GM12878 (cell line): ENCODE data around the gene STX16. TPM values are rescaled to one million over a fixed set of nuclear protein-coding genes. Genes with fewer than 3 reads are reported as not detected.

Experiments used
- ATAC-seq: fragments of 200-7000 bp; cut with Tn5 transposase; 3 replicates; pipeline ENCODE4 v1.9.1; 2020; ENCODE audit warnings: mild to moderate bottlenecking, moderate library complexity
- BruUV-seq: library from RNA; stranded (reverse); fragments of 400-500 nt; replicated peaks from 2 replicates; lab custom pipeline; 2021; lab: Mats Ljungman, UMichigan
- CTCF ChIA-PET: fragments of 300-600 bp; sonication (Branson Sonifier 250); formaldehyde crosslinking; extraction: SDS; loops from one replicate; lab custom pipeline; 2021; ENCODE audit warnings: inconsistent platforms; lab: Yijun Ruan, JAX
- POLR2A ChIA-PET: fragments of 350-600 bp; formaldehyde crosslinking; extraction: SDS; loops from one replicate; lab custom pipeline; 2021; ENCODE audit warnings: inconsistent platforms; lab: Charles Lee
- RAD21 ChIA-PET: fragments of 300-600 bp; sonication (Branson Sonifier 250); formaldehyde crosslinking; loops from one replicate; lab custom pipeline; 2023; ENCODE audit warnings: antibody characterized with exemption; ENCODE audit not compliant: unreplicated experiment; lab: Charles Lee
- SMC1A ChIA-PET: fragments of 300-600 bp; sonication (Branson Sonifier 250); formaldehyde crosslinking; loops from one replicate; lab custom pipeline; 2023; ENCODE audit not compliant: unreplicated experiment, uncharacterized antibody; lab: Charles Lee
- DNase-seq: peaks from one replicate; pipeline ENCODE4 v3.0.0-alpha.2; 2011; ENCODE audit warnings: low read depth, low spot score
- FAIRE-seq: peaks from 3 replicates; lab custom pipeline; 2011; peaks lifted over from hg19 to GRCh38; lab: Jason Lieb, UNC
- H2AFZ ChIP-seq: 2 replicates; pipeline ENCODE4 v1.6.0; 2011; ENCODE audit warnings: low read depth, low read length, control low read depth; ENCODE audit not compliant: control insufficient read depth
- H3K27ac ChIP-seq: 2 replicates; pipeline ENCODE4 v1.5.1; 2011; ENCODE audit warnings: control low read depth; ENCODE audit not compliant: control insufficient read depth, insufficient read depth
- H3K27me3 ChIP-seq, 2 experiments: replicated peaks in 1 of 2; 2 replicates each; pipeline versions ENCODE4 v1.6.0 to v1.6.1; 2011; ENCODE audit warnings: low read length in 1 of 2; ENCODE audit not compliant: control insufficient read depth in 2 of 2, insufficient read depth in 2 of 2
- H3K36me3 ChIP-seq, 2 experiments: 2 replicates each; pipeline ENCODE4 v1.5.1; 2011; ENCODE audit warnings: low read length in 1 of 2; ENCODE audit not compliant: control insufficient read depth in 2 of 2, insufficient read depth in 2 of 2
- H3K4me1 ChIP-seq: 2 replicates; pipeline ENCODE4 v1.6.1; 2011; ENCODE audit warnings: mild to moderate bottlenecking, low read length, moderate library complexity, mixed read lengths; ENCODE audit not compliant: control insufficient read depth, insufficient read depth
- H3K4me2 ChIP-seq: 2 replicates; pipeline ENCODE4 v1.6.0; 2011; ENCODE audit warnings: control low read depth; ENCODE audit not compliant: control insufficient read depth, insufficient read depth
- H3K4me3 ChIP-seq: fragments of 200-600 bp; sonication (generic); 2 replicates; pipeline ENCODE4 v1.5.1; 2016
- H3K79me2 ChIP-seq: 2 replicates; pipeline ENCODE4 v1.6.0; 2011; ENCODE audit warnings: low read length; ENCODE audit not compliant: control insufficient read depth, insufficient read depth
- H3K9ac ChIP-seq: 2 replicates; pipeline ENCODE4 v1.8.0; 2011; ENCODE audit warnings: low read length, control low read depth, mixed read lengths; ENCODE audit not compliant: control insufficient read depth, insufficient read depth
- H3K9me3 ChIP-seq: replicated peaks from 3 replicates; pipeline ENCODE4 v1.5.1; 2011; ENCODE audit warnings: mild to moderate bottlenecking, low read length; ENCODE audit not compliant: control insufficient read depth, insufficient read depth
- H4K20me1 ChIP-seq: 2 replicates; pipeline ENCODE4 v1.6.0; 2011; ENCODE audit not compliant: control insufficient read depth, insufficient read depth
- CBX5 ChIP-seq: sonication (generic); IDR thresholded peaks from 2 replicates; pipeline ENCODE4 v1.6.1; 2016; ENCODE audit warnings: low read depth, moderate library complexity, mild to moderate bottlenecking, inconsistent platforms
- CHD2 ChIP-seq: IDR thresholded peaks from 2 replicates; pipeline ENCODE4 v1.6.1; 2011; ENCODE audit warnings: low read depth, low read length, improper control_type of control experiment, borderline replicate concordance
- ESRRA ChIP-seq: IDR thresholded peaks from 2 replicates; pipeline ENCODE4 v1.6.1; 2012; ENCODE audit warnings: mild to moderate bottlenecking, low read length, improper control_type of control experiment
- IKZF1 ChIP-seq: fragments of 450-650 bp; conservative IDR thresholded peaks from 2 replicates; pipeline ENCODE4 v1.6.1; 2017; ENCODE audit warnings: antibody characterized with exemption, mild to moderate bottlenecking
- KAT2A ChIP-seq: conservative IDR thresholded peaks from 2 replicates; pipeline ENCODE4 v1.6.1; 2011; ENCODE audit warnings: low read depth, low read length; ENCODE audit not compliant: control insufficient read depth
- MTA3 ChIP-seq: IDR thresholded peaks from 2 replicates; pipeline ENCODE4 v1.6.1; 2012; ENCODE audit warnings: low read length, inconsistent platforms, borderline replicate concordance
- NBN ChIP-seq: fragments of 450-650 bp; IDR thresholded peaks from 2 replicates; pipeline ENCODE4 v1.6.1; 2016
- NFXL1 ChIP-seq: fragments of 450-650 bp; IDR thresholded peaks from 2 replicates; pipeline ENCODE4 v1.6.1; 2017; ENCODE audit warnings: antibody characterized with exemption, mild to moderate bottlenecking, borderline replicate concordance
- PAX5 ChIP-seq: IDR thresholded peaks from 2 replicates; pipeline ENCODE4 v1.6.1; 2011; ENCODE audit warnings: low read depth, low read length, borderline replicate concordance
- PBX3 ChIP-seq: IDR thresholded peaks from 2 replicates; pipeline ENCODE4 v1.6.1; 2011; ENCODE audit warnings: mild to moderate bottlenecking, low read depth, low read length, moderate library complexity; ENCODE audit not compliant: insufficient replicate concordance
- POLR2AphosphoS2 ChIP-seq: IDR thresholded peaks from 2 replicates; pipeline ENCODE4 v1.6.1; 2011; ENCODE audit warnings: low read depth, mild to moderate bottlenecking, low read length, improper control_type of control experiment, moderate library complexity
- SMAD1 ChIP-seq: fragments of 450-650 bp; IDR thresholded peaks from 2 replicates; pipeline ENCODE4 v1.6.1; 2018; ENCODE audit warnings: mild to moderate bottlenecking, low read depth; ENCODE audit not compliant: partially characterized antibody
- ZBED1 ChIP-seq: IDR thresholded peaks from 2 replicates; pipeline ENCODE4 v1.6.1; 2016; ENCODE audit warnings: borderline replicate concordance
- ZBTB11 ChIP-seq: fragments of 450-650 bp; formaldehyde crosslinking; IDR thresholded peaks from 2 replicates; pipeline ENCODE4 v1.5.0; 2022; ENCODE audit warnings: mild to moderate bottlenecking, missing genetic modification characterization
- ZNF24 ChIP-seq: fragments of 450-650 bp; IDR thresholded peaks from 2 replicates; pipeline ENCODE4 v1.6.1; 2017; ENCODE audit warnings: antibody characterized with exemption, mild to moderate bottlenecking
- WGBS: methylation state at CpG from one replicate; pipeline ENCODE4 v1.1.6; 2016; ENCODE audit warnings: low lambda C conversion rate; ENCODE audit not compliant: insufficient replicate concordance, insufficient coverage; ENCODE audit errors: missing lambda C conversion rate; 5-methylcytosine and 5-hydroxymethylcytosine counted together
- in situ Hi-C: fragments of 300-500 bp; cut with MboI; formaldehyde crosslinking; loops from 9 replicates; pipeline ENCODE4 v1.14.3; 2018; ENCODE audit warnings: mixed read lengths
- intact Hi-C: fragments of 100-400 bp; cut with micrococcal nuclease; formaldehyde crosslinking; loops from one replicate; pipeline ENCODE4 v1.14.2; 2022; ENCODE audit not compliant: unreplicated experiment
- polyA plus RNA-seq, 11 experiments: library from polyadenylated mRNA; depleted of rRNA in 4 of 11; unstranded in 6 of 11; stranded (reverse) in 5 of 11; fragments of >200 nt; fragmentation: Nextera tagmentation in 4 of 11; fragmentation: Illumina TruSeq in 1 of 11; extraction: Ambion mirVana in 4 of 11; extraction: Trizol in 1 of 11; gene quantifications; 1 replicate in 1 of 11; 2 replicates in 10 of 11; pipeline versions ENCODE4 v1.2.1 to v1.2.3, GENCODE V29; 2011 to 2016; ENCODE audit warnings: inconsistent platforms in 2 of 11, missing spikeins in 2 of 11, low read depth in 1 of 11
- total RNA-seq, 4 experiments: library from RNA; depleted of rRNA in 3 of 4; stranded (reverse); fragments of >200 nt in 3 of 4; fragmentation: Illumina TruSeq in 1 of 4; extraction: Trizol in 1 of 4; gene quantifications; 2 replicates each; pipeline versions ENCODE4 v1.2.1 to v1.2.3, GENCODE V29; 2013 to 2021

Gene STX16
- total and polyA plus RNA-seq, 10 of the 15 experiments (the other 5 are each of a cell fraction or from before 2014, with no cell fraction given): 6.3 to 68.4 (median 35.8) TPM

DNA sequence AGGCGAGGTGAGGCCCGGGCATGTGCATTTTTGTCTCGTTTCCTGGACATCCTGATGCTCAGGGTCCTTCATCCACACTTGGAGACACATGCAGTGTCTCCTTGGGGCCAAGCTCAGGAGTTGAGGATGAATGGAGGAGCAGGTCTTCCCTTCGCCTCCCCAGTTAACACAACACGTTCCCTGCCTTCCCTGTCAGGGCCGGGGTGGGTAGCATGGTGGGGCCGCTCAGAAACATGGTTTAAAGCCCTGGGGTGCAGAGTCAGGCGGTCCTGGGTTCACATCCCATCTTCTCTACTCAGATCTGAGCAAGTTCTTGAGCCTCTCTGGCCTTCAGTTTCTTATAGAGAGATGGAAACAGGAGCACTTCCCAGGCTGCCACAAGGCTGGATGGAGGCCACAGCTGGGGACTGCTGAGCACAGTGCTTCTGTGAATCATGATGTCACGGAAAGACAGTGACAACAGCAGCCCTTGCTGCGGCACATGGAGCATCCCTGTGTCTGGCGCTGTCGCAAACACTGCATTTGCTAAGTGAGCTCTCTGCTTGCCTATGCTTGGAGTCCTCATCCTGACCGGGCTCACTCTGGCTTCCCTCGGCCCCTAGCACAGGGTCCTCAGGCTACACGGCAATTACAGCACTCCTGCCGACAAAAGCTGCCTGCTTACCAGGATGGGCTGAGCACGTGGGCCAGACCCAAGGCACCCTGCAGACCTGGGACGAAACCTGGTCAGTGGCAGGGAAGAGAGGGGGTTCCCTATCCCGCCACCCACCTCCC lies 45.6 kb upstream of the STX16 start:
- Histone ChIP-seq H3K9me3 (no peaks in the 10 kb centered on the region), H3K4me1 (no peaks in the 10 kb centered on the region), H3K4me2 (no peak overlapping the region), H3K9ac (no peak overlapping the region), H4K20me1 (no peaks in the 10 kb centered on the region), H2AFZ (no peak overlapping the region), H3K36me3 (no peaks in the 10 kb centered on the region), H3K27me3 (peaks cover 0 to 4% of the 10 kb centered on the region in 2 experiments), H3K4me3 (no peak overlapping the region), H3K79me2 (no peaks in the 10 kb centered on the region), H3K27ac (no peak overlapping the region)
- intact Hi-C loops: no loop called here
- CTCF ChIA-PET: no interaction called here
- no peak for ATAC-seq
- WGBS: 28% methylated on average over 19 of the region's 19 CpGs
- RAD21 ChIA-PET: interaction anchor here (1.2 kb wide), 1 partner anchor 11 kb away, joined by 3 read pairs; no protein-coding TSS in a partner anchor
- in situ Hi-C loops: no loop called here
- SMC1A ChIA-PET: no interaction called here
- TF ChIP-seq PAX5 (no peak), MTA3 (no peak), POLR2AphosphoS2 (no peak), IKZF1 (no peak), KAT2A (no peak), SMAD1 (no peak), PBX3 (no peak), CHD2 (no peak), CBX5 (no peak), ESRRA (no peak), ZNF24 (no peak), NBN (no peak), NFXL1 (no peak), ZBTB11 (CRISPR knock-in tag) (no peak), ZBED1 (no peak)
- BruUV-seq: no TSS peak
- POLR2A ChIA-PET: no interaction called here
- DNase-seq: no peak
- no peak for FAIRE-seq
